Activated gamma-delta T cell treated with anti-CD3 and anti-CD28 coated beads, Interleukin-2, amount 50 U/mL, for 16 hours (primary cell): ENCODE results near the gene NUFIP2.
A peak's percentile ranks its signal among the peaks of the same experiment; 100 is the strongest.
"Not testable (repeated sequence)": the region's sequence is repeated elsewhere in the genome, so short reads cannot be mapped to it uniquely, and the experiment has no call there.

Experiments used
- DNase-seq: peaks from one replicate; pipeline ENCODE4 v3.0.0-alpha.2; 2020; ENCODE audit warnings: low read depth

Gene NUFIP2

DNA sequence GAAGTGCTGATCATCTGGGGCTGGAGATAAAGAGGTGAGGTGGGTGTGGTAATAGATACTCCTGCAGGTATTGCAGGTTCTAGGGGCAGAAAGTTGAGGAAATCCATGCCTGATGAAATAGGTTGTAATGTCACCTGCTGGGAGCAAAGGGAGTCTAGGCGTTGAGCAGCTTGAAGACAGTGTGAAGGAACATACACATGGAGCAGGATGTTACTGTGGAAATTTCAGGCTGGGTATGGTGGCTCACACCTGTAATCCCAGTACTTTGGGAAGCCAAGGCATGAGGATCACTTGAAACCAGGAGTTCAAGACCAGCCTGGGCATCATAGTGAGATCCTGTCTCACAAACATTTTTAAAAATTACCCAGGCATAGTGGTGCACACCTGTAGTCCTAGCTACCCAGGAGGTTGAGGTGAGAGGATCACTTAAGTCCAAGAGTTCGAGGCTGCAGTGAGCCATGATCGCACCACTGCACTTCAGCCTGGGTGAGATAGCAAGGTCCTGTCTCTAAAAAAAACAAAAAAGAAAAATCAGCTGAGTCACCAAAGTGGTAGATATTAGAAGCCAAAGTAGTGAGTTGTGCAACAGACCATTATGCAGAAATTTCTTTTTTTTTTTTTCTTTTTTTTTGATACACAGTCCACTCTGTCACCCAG is 56.3 kb downstream of the NUFIP2 start:
- no peak for DNase-seq

- no peak for DNase-seq
These were observed 58.0 kb downstream of the NUFIP2 start for GRCh38 chr17:29235904-29236303.

GRCh38 chr17:29234972-29235371 is 59.0 kb downstream of the NUFIP2 start:
- DNase-seq = not testable (repeated sequence)

GRCh38 chr17:29233301-29233700 is 60.6 kb downstream of the NUFIP2 start:
- DNase-seq = no peak

GRCh38 chr17:29225396-29225795 is 68.6 kb downstream of the NUFIP2 start:
- DNase-seq = no peak

GRCh38 chr17:29221338-29221737 is 72.6 kb downstream of the NUFIP2 start:
- not testable (repeated sequence) for DNase-seq

- peak; percentile 57 for DNase-seq
These were observed 74.4 kb downstream of the NUFIP2 start for GRCh38 chr17:29219378-29220047.

GRCh38 chr17:29216856-29217255 is 77.1 kb downstream of the NUFIP2 start:
- DNase-seq = no peak

DNA sequence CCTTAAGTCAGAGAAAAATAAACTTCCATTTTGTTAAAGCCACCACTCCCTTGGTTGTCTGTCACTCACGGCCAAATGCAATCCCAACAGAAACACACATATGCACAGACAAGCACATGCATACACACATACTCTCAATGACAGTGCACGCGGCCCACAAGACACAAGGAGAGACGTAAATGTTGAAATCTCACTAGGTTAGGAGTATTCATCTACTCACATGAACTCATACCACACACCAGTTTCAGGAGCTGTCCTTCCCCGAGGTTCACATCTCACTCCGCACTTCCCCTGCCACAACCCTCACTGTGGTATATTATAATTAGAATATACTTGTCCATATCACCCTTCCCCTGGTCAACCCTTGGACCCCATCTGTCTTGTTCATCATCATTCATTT is 77.8 kb downstream of the NUFIP2 start:
- no peak for DNase-seq

DNA sequence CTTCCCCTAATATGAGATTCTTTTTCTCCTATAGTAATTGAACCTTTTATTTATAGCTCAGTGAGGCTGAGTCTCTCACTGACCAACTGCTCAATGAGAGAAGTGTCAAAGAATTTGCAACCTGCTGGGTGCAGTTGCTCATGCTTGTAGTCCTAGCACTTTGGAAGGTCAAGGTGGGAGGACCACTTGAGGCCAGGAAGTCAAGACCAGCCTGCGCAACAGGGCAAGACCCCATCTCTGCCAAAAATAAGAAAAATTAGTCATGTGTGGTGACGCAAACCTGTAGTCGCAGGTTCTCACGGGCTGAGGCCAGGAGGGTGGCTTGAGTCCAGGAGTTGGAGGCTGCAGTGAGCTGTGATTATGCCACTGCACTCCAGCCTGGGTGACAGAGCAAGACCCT is 78.2 kb downstream of the NUFIP2 start:
- no peak for DNase-seq

GRCh38 chr17:29215174-29215573 is 78.8 kb downstream of the NUFIP2 start:
- no peak for DNase-seq

GRCh38 chr17:29214215-29215146 is 79.5 kb downstream of the NUFIP2 start:
- DNase-seq = no peak

DNA sequence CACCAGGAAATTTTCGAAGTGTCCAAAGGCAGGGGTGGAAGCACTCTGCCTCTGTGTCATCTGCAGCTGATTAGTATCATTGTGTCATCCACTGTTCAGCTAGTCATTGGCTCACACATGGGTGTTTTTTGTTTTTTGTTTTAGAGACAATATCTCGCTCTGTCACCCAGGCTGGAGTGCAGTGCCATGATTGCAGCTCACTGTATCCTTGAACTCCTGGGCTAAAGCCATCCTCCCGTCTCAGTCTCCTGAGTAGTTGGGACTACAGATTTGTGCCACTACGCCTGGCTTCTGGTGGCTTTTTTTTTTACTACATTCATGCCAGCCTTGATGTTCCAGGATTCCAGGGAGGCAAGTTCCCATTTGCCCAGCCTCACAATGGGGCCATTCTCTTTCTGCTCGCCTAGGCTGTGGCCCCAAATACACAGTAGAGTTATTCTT is 81.2 kb downstream of the NUFIP2 start:
- DNase-seq = no peak

DNA sequence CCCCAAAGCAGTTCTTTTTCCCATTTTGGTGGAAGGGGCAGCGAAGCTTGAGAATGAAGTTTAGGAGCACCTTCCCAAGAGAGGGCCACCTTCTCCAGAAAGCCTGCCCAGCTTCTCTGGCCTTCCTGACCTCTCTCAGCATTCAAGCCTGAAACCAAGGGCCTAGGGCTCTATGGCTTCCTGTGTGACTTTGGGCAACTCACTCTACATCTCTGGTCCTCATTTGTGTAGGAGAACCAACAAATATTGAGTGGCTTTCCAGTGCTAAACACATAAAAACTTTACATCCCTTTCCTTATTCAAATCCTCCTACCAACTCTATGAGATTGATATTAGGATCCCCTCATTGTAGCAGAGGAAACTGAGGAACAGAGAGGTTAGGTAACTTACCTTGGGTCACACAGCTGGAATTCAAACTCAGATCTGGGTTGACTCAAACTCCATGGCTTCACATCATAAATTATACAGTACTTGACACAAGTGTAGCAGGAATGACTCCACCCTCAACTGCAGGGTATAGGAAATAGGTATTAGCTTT is 81.8 kb downstream of the NUFIP2 start:
- no peak for DNase-seq

DNA sequence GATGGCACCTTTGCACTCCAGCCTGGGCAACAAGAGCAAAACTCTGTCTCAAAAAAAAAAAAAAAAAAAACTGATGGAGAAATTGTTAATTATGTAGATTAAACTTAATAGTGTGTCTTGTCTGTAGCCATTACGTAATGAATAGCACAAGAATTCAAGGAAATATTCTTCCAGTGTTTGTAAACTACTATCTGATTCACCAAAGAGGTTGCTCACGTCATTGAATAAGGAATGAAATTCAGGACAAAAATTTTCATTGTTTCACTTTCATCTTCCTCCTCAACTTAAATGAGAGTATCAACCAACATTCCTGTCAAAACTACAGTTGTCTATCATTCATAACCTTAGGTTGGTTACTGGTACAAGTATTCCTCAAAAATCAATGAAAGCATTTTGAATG is 83.1 kb downstream of the NUFIP2 start:
- DNase-seq = no peak

DNA sequence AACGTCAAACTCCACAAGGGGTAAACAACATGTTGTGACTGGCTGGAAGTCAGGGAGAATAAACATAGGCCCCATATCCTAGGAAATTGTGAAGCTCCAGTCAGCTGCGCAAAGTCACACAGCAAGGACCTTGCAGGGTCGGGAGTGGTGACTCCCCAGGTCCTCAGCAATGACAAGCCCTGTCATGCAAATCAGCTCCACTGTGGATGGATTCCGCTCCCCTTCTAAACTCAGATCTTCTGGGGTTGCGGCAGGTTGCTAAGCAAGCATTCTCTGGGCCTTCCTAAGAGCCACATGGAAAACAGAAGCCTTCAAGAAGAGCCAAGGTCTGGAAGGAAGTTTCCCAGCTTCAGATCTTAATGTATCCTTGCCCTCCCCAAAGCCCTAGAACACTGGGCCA is 84.9 kb downstream of the NUFIP2 start:
- DNase-seq = no peak

DNA sequence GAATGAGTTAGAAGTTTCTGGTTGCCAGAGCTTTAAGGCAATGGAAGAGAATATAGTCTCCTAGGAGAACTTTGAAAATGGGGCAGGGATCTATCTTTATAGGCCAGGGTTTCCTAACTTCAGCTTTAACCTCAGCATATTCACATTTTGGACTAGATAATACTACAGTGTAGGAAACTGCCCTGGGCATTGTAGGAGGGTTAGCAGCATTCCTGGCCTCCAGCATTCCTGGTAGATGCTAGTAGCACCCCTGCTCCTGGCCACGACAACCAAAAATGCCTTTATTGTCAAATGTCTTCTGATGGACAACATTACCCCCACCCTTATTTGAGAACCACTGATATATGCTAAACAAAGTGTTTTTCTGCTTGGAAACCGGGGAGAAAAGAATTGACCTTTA is 86.0 kb downstream of the NUFIP2 start:
- DNase-seq = no peak
